Lower lobe of right lung (tissue), 2 donors: ENCODE data around the gene SOX13. TPM values are rescaled to one million over a fixed set of nuclear protein-coding genes. Genes with fewer than 3 reads are reported as not detected.

Source experiments
- ATAC-seq, 2 donors: fragments of 200-7000 bp; cut with Tn5 transposase; one replicate each; pipeline ENCODE4 v1.9.1; 2020 to 2022; ENCODE audit warnings: mild to moderate bottlenecking in 2 of 2, moderate library complexity in 2 of 2
- DNase-seq: peaks from one replicate; pipeline ENCODE4 v3.0.0-alpha.2; 2020
- H3K27ac ChIP-seq: fragments of 200-600 bp; one replicate; pipeline ENCODE4 v1.8.0; 2022
- H3K27me3 ChIP-seq: fragments of 200-600 bp; one replicate; pipeline ENCODE4 v1.8.0; 2022; ENCODE audit warnings: low read depth
- H3K36me3 ChIP-seq: fragments of 200-600 bp; one replicate; pipeline ENCODE4 v1.8.0; 2022; ENCODE audit warnings: mild to moderate bottlenecking
- H3K4me1 ChIP-seq: fragments of 200-600 bp; one replicate; pipeline ENCODE4 v1.8.0; 2022
- H3K4me3 ChIP-seq: fragments of 200-600 bp; one replicate; pipeline ENCODE4 v1.8.0; 2022; ENCODE audit warnings: mild to moderate bottlenecking
- H3K9me3 ChIP-seq: fragments of 200-600 bp; one replicate; pipeline ENCODE4 v1.8.0; 2022
- intact Hi-C: fragments of 100-400 bp; cut with DNase I; formaldehyde crosslinking; loops from one replicate; pipeline ENCODE4 v1.11.0; 2022
- total RNA-seq: library from RNA; stranded (reverse); fragmentation: NEBNext Ultra II Directional; extraction: Animal tissue kit (Norgen Biotek cat#: 25700); gene quantifications from one replicate; pipeline ENCODE4 v1.2.1, GENCODE V29; 2021
- TF ChIP-seq, protein P1 (sequence below): fragments of 200-600 bp; IDR thresholded peaks from one replicate; pipeline ENCODE4 v1.8.0; 2022; ENCODE audit warnings: antibody characterized with exemption, mild to moderate bottlenecking
- donor health status: DM: no; HTN: yes; CAD: no; lungs with severe emphysema.

Gene SOX13
- total RNA-seq, 1 donor from 2014 or later, result 57.8 TPM

DNA sequence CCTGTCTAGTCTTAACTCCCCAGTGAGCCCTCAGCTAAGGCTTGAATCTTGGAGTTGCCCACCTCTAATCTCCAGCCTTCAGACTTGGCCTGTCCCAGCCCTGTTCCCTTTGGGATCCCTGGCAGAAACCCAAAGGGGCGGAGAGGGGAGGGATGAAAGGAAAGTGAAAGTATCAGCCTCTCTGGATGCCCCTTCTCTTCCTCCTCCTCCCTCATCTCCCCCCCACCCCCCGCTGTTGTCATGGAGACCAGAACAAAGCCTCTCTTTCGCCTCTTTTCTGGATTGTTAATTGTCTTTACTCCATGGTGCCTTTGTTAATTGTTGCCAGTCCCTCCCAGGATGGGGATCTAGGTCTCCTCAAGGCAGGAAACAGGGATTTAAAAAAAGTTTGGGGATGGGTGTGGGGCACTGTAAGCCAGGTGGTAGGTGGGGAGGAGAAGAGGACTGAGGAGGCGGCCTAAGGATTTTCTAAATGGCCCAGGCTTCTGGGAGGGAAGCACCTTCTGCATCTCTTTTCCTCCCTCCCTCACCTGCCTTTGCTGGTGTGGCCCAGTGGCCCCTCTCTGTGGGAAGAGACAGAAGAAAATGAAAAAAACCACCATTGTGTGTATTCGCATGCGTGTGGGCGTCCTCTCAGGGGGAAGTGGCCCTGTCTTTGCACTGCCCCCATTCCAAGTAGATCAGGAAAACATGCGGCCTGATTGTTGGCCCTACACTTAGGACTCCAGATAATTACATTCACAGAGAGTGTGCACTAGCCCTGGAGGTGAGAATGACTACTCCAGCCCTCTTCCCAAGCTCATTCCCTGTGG is 7.5 kb upstream of the SOX13 start:
- Histone ChIP-seq H3K27ac (no peak overlapping the region), H3K27me3 (no peaks in the 10 kb centered on the region), H3K36me3 (no peaks in the 10 kb centered on the region), H3K9me3 (no peaks in the 10 kb centered on the region), H3K4me3 (no peak overlapping the region), H3K4me1 (no peaks in the 10 kb centered on the region)
- intact Hi-C loops, result no loop called here
- DNase-seq (no peak), ATAC-seq (peak; percentile 60 to 65)
- TF ChIP-seq, protein P1, sequence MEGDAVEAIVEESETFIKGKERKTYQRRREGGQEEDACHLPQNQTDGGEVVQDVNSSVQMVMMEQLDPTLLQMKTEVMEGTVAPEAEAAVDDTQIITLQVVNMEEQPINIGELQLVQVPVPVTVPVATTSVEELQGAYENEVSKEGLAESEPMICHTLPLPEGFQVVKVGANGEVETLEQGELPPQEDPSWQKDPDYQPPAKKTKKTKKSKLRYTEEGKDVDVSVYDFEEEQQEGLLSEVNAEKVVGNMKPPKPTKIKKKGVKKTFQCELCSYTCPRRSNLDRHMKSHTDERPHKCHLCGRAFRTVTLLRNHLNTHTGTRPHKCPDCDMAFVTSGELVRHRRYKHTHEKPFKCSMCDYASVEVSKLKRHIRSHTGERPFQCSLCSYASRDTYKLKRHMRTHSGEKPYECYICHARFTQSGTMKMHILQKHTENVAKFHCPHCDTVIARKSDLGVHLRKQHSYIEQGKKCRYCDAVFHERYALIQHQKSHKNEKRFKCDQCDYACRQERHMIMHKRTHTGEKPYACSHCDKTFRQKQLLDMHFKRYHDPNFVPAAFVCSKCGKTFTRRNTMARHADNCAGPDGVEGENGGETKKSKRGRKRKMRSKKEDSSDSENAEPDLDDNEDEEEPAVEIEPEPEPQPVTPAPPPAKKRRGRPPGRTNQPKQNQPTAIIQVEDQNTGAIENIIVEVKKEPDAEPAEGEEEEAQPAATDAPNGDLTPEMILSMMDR, result no peak

DNA sequence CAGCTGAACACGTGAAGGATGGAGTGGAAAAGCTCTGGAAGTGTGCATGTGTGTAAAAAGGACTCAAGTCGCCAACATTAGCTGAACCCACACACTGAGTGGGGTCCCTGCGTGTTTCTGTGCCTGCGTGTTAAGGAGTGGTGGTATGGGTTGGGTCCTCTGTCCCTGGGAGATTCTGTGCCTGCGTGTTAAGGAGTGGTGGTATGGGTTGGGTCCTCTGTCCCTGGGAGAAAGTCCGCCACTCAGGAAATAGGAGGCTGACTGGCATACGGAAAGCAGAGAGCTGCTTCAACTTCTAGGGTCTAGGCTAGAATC is 7.0 kb upstream of the SOX13 start:
- TF ChIP-seq, protein P1, result no peak
- H3K4me3 ChIP-seq, result no peak overlapping the region
- no peak for ATAC-seq
- DNase-seq, result no peak
- H3K36me3 ChIP-seq, result no peaks in the 10 kb centered on the region
- intact Hi-C loops, result no loop called here
- H3K27ac ChIP-seq, result no peak overlapping the region
- no peaks in the 10 kb centered on the region for H3K9me3 ChIP-seq
- no peaks in the 10 kb centered on the region for H3K4me1 ChIP-seq
- no peaks in the 10 kb centered on the region for H3K27me3 ChIP-seq

DNA sequence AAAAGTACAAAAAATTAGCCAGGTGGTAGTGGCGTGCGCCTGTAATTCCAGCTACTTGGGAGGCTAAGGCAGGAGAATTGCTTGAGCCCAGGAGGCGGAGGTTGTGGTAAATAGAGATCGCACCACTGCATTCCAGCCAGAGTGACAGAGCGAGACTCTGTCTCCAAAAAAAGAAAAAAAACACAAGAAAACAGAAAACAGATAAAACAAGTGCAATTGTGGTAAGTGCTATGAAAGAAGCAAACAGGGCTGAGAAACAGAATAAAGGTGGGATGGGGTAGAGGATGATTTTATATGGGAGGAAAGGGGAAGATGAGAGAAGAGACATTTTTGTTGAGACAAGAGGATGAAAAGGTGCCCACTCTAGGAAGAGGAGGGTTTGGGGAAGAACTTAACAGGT is 5.0 kb upstream of the SOX13 start:
- H3K4me1 ChIP-seq, result peaks cover 6% of the 10 kb centered on the region
- no peak overlapping the region for H3K4me3 ChIP-seq
- H3K27me3 ChIP-seq, result no peaks in the 10 kb centered on the region
- no peak overlapping the region for H3K27ac ChIP-seq
- DNase-seq, result no peak
- TF ChIP-seq, protein P1, result no peak
- no peaks in the 10 kb centered on the region for H3K9me3 ChIP-seq
- no peak for ATAC-seq
- no peaks in the 10 kb centered on the region for H3K36me3 ChIP-seq
- intact Hi-C loops, result no loop called here

DNA sequence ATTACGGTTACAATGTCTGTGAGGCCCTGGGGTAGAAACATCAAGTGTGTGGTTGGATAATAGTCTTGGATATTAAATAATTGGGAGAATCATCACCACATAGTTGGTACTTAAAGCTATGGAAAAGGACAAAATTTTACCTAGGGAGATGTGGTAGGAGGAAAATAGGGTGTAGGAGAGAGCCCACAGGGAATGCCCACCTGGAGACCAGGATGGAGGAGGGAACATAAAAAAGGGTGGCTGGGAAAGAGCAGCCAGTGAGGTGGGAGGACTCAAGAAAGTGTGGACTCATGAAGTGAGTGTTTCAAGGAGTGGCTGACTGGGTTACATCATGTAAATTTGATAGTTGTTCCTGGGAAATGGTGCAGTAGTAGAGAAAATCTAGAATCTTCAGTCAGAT is 3.0 kb upstream of the SOX13 start:
- H3K4me3 ChIP-seq, result no peak overlapping the region
- TF ChIP-seq, protein P1, result no peak
- H3K36me3 ChIP-seq, result no peaks in the 10 kb centered on the region
- peaks cover 6% of the 10 kb centered on the region for H3K4me1 ChIP-seq
- H3K27me3 ChIP-seq, result no peaks in the 10 kb centered on the region
- ATAC-seq (no peak), DNase-seq (no peak)
- intact Hi-C loops, result no loop called here
- H3K9me3 ChIP-seq, result no peaks in the 10 kb centered on the region
- H3K27ac ChIP-seq, result no peak overlapping the region

DNA sequence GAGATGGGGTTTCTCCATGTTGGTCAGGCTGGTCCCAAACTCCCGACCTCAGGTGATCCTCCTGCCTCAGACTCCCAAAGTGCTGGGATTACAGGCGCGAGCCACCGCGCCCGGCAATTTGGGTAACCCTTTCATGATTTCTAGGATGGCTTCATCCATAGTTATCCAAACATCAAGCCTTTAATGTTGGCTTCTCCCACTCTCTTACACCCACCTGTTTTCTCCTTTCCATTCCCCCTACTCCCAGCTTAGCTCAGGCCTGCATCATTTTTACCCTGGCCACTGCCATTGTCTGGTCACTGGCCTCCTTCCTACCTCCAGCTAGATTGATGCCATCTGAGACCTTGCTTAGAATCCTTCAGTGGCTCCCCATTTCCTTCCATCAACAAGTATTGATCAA is 2.0 kb upstream of the SOX13 start:
- DNase-seq, result no peak

More for the DNA sequence above, 2.0 kb upstream of the SOX13 start:
- Histone ChIP-seq H3K27me3 (no peaks in the 10 kb centered on the region), H3K27ac (no peak overlapping the region), H3K36me3 (no peaks in the 10 kb centered on the region), H3K4me1 (peaks cover 11% of the 10 kb centered on the region), H3K9me3 (no peaks in the 10 kb centered on the region), H3K4me3 (no peak overlapping the region)
- intact Hi-C loops, result no loop called here
- TF ChIP-seq, protein P1, result no peak
- ATAC-seq, result no peak
